NT2/D1 (cell line): ENCODE results near the gene PSPN.

Experiments
- YY1 ChIP-seq: IDR thresholded peaks from 2 replicates; pipeline ENCODE4 v1.6.1; 2011; ENCODE audit not compliant: insufficient read length, insufficient read depth
- ZNF274 ChIP-seq: IDR thresholded peaks from 2 replicates; pipeline ENCODE4 v1.6.1; 2011; ENCODE audit warnings: mild to moderate bottlenecking, low read depth, low read length

DNA sequence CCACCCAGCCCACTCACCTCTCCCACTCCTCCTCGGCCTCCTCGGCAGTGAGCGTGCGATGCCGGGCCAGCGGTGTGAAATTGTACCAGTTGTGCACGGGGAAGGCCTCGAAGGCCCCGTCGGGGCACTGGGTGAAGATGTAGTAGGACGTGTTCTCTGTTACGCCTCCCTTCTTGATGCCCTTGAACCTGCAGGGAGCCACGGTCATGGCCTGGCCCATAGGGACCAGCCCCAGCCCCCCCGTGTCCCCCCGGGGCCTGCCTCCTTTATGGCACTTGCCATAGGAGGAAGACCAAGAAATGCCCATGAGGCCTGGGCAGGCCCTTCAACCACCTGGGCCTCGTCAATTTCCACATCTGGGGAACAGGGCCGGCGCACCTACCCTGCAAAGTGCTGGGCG, 11.6 kb upstream of the PSPN start:
- TF ChIP-seq ZNF274 (no peak), YY1 (no peak)
